NCI-H446 (cell line): ENCODE measurements around the gene MTMR10.

ENCODE experiments used
- DNase-seq, 2 experiments: peaks; one replicate each; lab custom pipeline; 2025; lab: John Stamatoyannopoulos, UW

MTMR10 gene

GRCh38 chr15:30956216-30957124 lies 35.0 kb downstream of the MTMR10 start:
- no peak for DNase-seq

GRCh38 chr15:30954674-30955073 lies 36.8 kb downstream of the MTMR10 start:
- no peak for DNase-seq

DNA sequence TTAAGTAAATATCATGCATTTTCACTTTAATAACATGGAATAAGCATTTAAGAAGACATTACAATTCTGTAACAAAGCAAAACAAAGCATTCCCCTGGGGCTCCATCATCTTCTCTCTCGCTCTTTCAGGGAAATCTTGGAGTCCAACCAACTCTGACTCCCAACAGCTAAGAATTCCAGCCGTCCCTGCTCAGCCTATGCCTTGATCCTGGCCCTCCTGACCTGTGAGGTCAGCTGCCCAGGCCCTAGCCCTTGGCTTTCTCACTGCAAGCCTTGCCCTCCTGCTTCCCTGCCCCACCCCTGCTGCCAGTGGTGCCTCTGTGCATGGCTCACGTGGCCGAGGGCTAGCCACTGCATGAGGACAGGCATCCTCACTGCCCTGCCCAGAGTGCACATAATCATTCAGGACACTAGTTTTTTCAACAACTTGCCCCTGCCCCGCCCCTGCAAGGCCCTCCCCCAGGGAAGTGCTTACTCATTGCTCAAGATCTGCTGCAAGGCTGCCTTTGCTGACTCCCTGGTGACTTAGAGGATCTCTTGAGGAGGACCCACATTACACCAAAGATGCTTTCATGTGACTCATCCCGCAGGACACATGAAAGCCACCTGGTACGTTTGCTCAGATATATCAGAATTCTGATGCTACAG lies 37.6 kb downstream of the MTMR10 start:
- DNase-seq, result no peak

DNA sequence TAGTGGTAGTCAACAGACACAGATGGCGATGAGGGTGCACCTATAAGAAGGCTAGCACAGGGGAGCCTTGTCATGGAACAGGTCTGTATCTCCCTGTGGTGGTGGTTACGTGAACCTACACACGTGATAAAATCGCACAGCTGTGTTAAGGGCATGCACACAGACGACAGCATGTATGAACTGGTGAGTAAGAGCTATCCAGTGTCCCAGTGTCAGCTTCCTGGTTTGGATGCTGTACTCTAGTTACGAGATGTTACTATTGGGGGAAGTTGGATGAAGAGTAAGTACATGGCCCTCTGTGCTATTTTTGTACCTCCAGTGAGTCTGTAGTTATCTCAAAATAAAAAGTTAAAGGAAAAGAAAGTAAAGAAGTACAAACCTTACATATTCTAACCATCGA lies 38.2 kb downstream of the MTMR10 start:
- DNase-seq, result no peak

DNA sequence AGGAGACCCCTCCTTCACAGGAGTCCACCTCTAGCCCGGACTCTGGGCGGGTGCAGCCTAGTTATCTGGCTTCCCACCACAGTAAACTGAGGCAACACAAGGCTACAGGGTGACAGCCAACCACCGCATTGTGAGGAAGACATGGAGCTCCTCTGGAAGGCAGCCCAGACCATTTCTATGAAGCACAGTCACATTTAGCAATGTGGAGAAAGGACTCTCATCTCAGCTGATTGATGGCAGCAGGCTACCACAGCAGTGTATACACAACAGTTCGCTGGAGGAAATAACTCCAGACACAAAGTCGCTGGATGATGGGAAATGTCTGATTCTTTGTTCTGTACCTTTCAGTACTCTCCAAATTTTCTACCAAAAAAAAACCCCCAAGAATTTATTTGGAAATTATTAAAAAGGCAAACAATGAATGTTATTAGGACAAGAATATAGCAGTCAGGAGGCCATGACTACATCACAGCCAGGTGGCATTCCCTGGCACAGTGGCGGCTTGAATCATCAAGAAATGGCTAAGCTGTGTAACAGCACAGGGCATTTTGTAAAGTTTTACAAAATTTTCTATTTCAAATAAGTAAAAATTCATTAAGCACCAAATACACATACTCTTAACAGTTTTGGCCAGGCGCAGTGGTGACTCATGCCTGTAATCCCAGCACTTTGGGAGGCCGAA lies 47.6 kb downstream of the MTMR10 start:
- DNase-seq, result no peak

DNA sequence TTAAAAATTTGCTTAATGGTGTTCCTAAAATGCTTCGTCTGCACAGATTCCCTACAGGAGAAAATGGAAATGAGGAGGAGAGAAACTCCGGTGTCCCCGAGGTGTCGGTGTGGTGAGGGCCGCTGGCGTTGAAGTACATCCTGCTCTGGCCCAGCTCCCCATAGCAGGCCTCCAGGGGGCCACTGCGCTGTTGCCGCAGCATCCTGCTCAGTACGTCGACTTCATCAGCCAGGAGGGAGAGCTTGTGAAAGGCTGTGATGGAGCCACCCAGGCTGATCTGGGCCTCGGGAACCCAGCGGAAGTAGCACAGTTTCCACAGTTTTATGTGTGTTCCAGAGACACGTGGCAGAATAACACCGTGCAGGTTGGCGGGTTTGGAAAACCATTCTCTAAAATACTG lies 49.9 kb downstream of the MTMR10 start:
- no peak for DNase-seq

- no peak for DNase-seq
Observed at GRCh38 chr15:30940359-30940758, 51.1 kb downstream of the MTMR10 start.

DNA sequence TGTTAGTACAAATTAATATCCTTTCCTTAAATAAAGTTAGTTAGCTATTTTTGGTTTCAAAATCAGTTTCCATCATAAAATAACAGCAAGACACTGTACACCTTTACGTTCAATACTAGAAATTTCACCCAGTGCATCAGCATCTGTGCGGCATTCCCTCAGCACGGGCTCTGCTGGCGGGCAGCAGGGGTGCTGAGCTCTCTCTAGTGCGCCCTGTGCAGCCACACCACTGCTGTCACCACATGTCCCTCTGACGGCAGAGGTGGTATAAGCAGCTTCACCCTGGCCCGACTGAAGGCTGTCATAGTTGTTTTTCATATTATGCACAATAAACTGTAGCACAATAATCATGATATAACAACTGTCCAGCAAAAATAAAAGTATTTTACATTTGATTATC lies 52.3 kb downstream of the MTMR10 start:
- no peak for DNase-seq

DNA sequence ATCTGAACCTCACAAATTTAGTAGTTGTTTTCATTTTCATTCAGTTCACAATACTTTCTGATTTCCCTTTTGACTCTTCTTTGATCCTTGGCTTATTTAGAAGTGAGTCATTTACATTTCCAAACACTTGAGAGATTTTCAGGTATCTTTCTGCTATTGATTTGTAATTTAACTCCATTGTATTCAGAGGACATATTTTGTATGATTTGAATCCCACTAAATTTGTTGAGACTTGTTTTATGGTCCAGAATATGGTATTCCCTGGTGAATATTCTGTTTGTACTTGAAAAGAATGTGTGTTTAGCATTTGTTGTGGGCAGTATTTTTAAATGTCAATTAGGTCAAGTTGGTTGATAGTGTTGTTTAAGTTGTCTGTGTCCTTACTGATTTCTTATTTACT lies 58.1 kb downstream of the MTMR10 start:
- no peak for DNase-seq

DNA sequence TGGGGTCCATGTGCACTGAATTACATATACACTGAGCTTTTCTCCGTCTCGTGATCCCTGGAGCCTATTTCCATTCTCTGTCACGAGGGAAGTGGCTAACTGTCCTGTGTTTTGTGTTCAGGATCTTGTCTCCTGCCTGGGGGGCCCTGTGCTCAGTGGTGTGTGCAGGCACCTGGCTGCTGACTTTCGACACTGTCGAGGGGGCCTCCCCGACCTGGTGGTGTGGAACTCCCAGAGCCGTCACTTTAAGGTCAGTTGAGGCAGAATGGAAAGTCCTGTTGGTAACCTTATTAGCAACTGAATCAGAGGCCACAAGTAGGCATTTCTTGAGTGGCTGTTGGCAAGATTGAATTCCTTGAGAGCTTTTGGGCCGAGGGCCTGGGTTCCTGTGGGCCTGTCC lies 61.0 kb downstream of the MTMR10 start:
- no peak for DNase-seq

GRCh38 chr15:30929982-30930381 lies 61.4 kb downstream of the MTMR10 start:
- no peak for DNase-seq

DNA sequence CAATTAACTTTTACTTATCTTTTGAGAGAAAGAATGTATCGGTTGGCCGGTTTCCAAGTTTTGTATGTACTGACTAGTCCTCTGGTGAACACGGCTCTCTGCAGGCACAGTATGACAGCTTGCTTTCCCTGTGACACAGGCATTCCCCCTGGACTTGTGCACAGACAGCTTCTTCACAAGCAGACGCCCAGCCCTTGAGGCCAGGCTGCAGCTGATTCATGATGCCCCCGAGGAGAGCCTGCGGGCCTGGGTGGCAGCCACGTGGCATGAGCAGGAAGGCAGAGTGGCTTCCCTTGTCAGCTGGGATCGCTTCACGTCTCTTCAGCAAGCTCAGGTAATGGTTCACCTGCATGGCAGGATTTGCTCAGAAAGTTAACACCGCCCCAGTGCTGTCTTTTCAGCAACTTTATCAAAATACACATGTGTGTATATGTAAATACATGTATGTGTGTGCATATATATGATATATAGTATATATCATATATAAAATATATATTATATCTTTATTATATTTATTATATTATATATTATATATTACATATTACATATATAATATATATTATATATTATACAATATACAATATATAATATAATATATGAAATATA lies 62.3 kb downstream of the MTMR10 start:
- no peak for DNase-seq

DNA sequence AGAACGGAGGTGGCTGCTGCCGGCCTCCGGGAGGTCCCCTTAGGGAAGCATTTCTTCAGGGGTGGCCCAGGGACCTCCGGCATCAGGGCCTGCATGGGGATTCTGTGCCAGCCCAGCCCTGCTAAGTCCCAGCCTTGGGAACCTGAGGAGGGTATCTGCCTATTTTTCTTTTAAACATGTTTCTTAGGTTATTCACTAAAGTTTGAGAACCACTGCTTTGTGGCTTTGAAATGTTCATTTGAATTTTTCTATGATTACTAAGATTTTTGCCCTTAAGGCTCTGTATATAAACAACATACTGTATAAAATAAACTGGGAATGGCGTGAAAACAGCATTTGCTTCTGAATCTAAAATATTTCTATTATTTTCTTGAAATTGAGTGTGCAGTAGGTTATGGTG lies 63.4 kb downstream of the MTMR10 start:
- no peak for DNase-seq

DNA sequence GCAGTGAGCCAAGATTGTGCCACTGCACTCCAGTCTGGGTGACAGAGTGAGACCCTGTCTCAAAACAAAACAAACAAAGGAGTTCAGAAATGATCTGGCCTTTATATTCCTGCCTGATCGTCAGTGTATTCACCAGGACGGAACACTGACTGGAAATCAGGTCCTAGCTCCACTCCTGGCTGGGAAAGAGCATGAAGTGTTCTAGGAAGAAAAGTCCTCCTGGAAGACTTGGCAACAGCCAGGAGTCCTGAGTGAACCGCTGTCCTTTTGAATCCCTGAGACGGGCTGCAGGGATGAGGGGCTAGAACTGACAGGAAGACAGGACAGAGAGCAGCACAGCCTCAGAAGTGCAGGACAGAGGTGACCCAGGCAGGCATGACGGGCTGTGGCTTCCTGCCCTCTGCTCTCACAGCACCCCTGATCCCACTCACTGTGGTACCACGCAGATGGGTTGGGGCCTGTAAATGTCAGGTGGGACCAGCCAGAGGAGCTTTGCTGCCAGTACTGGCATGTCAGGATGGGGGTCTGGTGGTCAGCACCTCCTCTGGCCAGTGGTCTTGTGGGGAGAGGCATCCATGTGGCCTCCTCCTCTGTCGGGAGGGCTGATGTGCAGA lies 64.2 kb downstream of the MTMR10 start:
- DNase-seq, result no peak

- no peak for DNase-seq
Observed at GRCh38 chr15:30926161-30926560, 65.3 kb downstream of the MTMR10 start.

GRCh38 chr15:30925686-30926085 lies 65.7 kb downstream of the MTMR10 start:
- DNase-seq, result no peak

GRCh38 chr15:30924353-30924752 lies 67.1 kb downstream of the MTMR10 start:
- no peak for DNase-seq

- no peak for DNase-seq
Observed at GRCh38 chr15:30923429-30923828, 68.0 kb downstream of the MTMR10 start.

DNA sequence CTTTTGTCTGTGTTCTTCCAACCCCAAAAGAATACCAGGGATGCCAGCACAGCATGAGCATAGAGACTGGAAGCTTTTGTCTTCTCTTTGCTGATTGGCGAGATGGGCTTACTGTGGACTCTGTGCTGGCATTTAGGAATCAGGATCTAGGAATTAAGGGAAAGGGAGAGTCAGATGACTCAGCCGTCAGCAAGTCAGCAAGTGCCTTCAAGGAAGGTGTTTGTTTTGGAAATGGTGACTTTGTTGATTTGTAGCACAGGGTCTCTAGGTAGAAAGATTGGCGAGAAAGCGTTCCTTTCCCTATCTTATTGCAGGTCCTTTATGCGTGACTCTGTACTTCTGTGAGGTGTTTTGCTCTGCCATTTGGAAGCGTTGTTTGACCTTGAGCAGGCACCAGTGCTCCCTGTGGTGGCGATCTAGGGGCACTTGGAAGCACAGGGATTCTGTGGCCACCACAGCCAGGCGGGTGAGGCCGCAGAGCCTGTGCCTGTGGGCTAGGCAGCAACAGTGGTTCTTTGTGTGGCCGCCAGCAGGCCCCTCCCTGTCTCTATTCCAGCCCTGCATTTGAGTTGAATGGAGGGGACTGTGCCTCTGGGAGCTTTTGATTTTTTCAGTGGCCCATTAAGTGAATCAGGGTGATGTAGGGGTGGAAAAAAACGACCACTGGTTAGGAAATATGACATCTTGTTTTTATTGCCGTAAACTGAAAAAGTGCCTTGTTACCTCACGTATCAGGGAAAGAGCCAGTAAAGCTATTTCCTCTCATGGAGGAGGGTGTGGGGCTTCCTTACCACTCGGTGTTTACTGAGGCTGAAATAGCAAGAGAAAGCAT lies 68.7 kb downstream of the MTMR10 start:
- no peak for DNase-seq

DNA sequence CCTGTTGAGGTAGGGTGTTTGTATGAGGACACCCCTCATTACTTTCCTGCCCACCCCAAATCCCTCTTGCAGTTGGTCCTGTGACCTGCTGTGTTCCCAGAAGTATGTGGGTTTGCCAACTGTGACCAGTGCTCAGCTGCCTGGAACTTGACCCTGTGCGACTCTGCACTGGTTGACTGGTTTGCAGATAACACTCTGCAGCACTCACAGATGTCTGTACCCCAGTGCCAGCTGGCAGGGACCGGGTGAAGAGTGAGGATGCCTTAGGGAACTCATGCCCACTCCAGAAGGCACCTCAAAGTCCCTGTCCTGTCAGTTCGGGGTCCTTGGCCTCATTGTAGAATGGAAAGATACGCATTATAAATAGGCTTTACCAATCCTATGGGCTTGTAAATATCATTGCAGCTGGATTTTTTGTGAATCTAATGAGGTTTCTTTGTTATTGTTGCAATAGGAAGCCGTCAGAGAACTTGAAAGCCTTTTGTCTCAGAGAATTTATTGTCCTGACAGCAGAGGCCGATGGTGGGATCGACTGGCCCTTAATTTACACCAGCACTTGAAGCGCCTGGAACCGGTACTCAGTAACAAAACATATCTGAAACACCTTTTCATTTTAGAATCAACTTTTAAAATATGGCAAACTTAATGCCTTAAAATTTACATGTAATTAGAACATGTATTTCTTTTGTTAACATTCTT lies 69.5 kb downstream of the MTMR10 start:
- no peak for DNase-seq

GRCh38 chr15:30921106-30921505 lies 70.3 kb downstream of the MTMR10 start:
- DNase-seq, result no peak
